ENCODE data around the gene HMX3.

HMX3 gene

DNA sequence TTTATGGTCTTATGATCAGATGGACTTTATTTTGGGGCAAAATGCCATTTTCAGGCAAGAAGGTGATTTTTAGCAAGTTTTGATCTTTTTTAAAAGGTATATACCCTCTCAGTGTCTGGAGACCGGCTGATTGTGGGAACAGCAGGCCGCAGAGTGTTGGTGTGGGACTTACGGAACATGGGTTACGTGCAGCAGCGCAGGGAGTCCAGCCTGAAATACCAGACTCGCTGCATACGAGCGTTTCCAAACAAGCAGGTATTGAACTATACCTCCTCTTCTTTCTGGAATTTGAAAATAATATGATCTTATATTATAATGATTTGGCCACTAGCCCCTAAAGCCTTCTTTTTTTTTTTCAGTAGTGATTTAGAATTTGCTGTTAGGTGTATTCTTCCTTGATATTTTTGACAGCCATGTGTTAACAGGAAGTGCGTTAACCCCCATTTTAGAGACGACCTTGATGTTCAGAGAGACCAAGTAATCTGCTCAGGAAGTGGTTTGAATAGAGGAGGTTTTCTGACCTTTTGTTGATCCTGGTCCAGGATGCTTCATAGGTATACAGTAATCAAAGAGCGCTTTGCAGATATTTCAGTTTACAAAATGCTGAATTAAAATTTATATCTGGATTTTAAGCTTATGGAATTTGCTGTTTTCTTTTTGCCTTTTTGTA, 24.7 kb downstream of the HMX3 start:
- Histone ChIP-seq H3K9ac (ENCODE audit: low read length) (no peak overlapping the region), H3K9me3 (ENCODE audit: insufficient read depth, low read length) (no peaks in the 10 kb centered on the region), H3K4me3 (ENCODE audit: insufficient read depth, low read length, poor library complexity, severe bottlenecking) (no peak overlapping the region), H4K20me1 (ENCODE audit: low read depth, low read length) (peaks cover 84% of the 10 kb centered on the region), H3F3A (ENCODE audit: insufficient read depth) (no peaks in the 10 kb centered on the region; the same call in 1 of the 2 replicates), H2AFZ (ENCODE audit: low read depth, low read length, severe bottlenecking) (no peak overlapping the region), H3K79me2 (ENCODE audit: insufficient read depth, low read length) (peaks cover 93% of the 10 kb centered on the region), H3K36me3 (ENCODE audit: low read length) (peaks cover 96% of the 10 kb centered on the region), H3K27ac (ENCODE audit: low read depth, low read length) (no peak overlapping the region), H3K4me2 (ENCODE audit: low read depth, low read length, poor library complexity, severe bottlenecking) (no peak overlapping the region), H3K9me2 (replicated peaks; ENCODE audit: insufficient read depth, low read length) (no peaks in the 10 kb centered on the region), H3K27me3 (ENCODE audit: low read length) (no peaks in the 10 kb centered on the region)
- TF ChIP-seq, protein P1, sequence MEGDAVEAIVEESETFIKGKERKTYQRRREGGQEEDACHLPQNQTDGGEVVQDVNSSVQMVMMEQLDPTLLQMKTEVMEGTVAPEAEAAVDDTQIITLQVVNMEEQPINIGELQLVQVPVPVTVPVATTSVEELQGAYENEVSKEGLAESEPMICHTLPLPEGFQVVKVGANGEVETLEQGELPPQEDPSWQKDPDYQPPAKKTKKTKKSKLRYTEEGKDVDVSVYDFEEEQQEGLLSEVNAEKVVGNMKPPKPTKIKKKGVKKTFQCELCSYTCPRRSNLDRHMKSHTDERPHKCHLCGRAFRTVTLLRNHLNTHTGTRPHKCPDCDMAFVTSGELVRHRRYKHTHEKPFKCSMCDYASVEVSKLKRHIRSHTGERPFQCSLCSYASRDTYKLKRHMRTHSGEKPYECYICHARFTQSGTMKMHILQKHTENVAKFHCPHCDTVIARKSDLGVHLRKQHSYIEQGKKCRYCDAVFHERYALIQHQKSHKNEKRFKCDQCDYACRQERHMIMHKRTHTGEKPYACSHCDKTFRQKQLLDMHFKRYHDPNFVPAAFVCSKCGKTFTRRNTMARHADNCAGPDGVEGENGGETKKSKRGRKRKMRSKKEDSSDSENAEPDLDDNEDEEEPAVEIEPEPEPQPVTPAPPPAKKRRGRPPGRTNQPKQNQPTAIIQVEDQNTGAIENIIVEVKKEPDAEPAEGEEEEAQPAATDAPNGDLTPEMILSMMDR (IDR thresholded peaks at IDR 0.05; ENCODE audit: insufficient read depth, low read length, poor library complexity, severe bottlenecking), result no peak
- TF ChIP-seq EZH2phosphoT487 (conservative IDR thresholded peaks at IDR 0.05; ENCODE audit: low read length), result no peak

DNA sequence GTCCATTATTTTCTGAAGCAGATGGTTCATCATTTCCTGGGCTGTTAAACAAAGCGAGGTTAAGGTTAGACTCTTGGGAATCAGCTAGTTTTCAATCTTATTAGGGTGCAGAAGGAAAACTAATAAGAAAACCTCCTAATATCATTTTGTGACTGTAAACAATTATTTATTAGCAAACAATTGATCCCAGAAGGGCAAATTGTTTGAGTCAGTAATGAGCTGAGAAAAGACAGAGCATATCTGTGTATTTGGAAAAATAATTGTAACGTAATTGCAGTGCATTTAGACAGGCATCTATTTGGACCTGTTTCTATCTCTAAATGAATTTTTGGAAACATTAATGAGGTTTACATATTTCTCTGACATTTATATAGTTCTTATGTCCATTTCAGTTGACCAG, 28.5 kb downstream of the HMX3 start:
- Histone ChIP-seq H3K9me2 (replicated peaks; ENCODE audit: insufficient read depth, low read length) (no peaks in the 10 kb centered on the region), H3K9me3 (ENCODE audit: insufficient read depth, low read length) (no peaks in the 10 kb centered on the region), H3K36me3 (ENCODE audit: low read length) (peaks cover 82% of the 10 kb centered on the region), H3K79me2 (ENCODE audit: insufficient read depth, low read length) (peaks cover 77% of the 10 kb centered on the region), H3K4me3 (ENCODE audit: insufficient read depth, low read length, poor library complexity, severe bottlenecking) (no peak overlapping the region), H2AFZ (ENCODE audit: low read depth, low read length, severe bottlenecking) (no peak overlapping the region), H3K27ac (ENCODE audit: low read depth, low read length) (no peak overlapping the region), H3K9ac (ENCODE audit: low read length) (no peak overlapping the region), H4K20me1 (ENCODE audit: low read depth, low read length) (peaks cover 45% of the 10 kb centered on the region), H3K4me2 (ENCODE audit: low read depth, low read length, poor library complexity, severe bottlenecking) (no peak overlapping the region), H3K27me3 (ENCODE audit: low read length) (no peaks in the 10 kb centered on the region), H3F3A (ENCODE audit: insufficient read depth) (no peaks in the 10 kb centered on the region; the same call in 1 of the 2 replicates)
- no peak for TF ChIP-seq EZH2phosphoT487 (conservative IDR thresholded peaks at IDR 0.05; ENCODE audit: low read length)
- TF ChIP-seq, protein P1 (IDR thresholded peaks at IDR 0.05; ENCODE audit: insufficient read depth, low read length, poor library complexity, severe bottlenecking), result no peak

DNA sequence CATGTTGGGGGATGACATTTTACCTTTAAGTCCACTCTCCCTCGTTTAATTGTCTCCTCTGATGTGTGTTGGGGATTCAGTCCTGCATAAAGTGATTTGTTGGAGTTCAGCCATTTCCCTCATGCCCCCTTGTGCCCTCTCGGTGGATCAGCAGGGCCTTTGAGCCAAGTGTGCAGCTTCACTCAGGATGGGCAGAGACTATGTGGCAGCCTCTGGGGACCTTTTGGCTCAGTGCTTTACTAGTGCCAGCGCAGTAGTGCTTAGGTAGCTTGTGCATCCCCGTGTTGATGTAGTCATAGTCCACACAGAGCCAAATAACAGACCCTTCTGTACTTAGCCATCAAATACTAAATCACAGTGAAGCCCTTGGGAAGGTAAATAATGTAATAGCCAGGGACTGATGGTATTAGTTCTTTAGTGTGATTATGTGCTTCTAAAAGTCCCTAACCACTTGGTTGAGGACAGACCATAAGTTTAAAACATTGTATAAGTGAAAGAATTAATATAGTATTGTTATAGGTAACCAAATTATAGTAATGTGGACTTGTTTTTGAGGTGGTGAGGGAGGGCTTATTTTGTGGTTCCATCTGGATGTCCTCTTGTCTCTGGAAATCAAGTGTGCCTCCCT, 29.8 kb downstream of the HMX3 start:
- no peaks in the 10 kb centered on the region for H3K9me2 ChIP-seq (replicated peaks; ENCODE audit: insufficient read depth, low read length)
- H3K27ac ChIP-seq (ENCODE audit: low read depth, low read length), result no peak overlapping the region
- H3K27me3 ChIP-seq (ENCODE audit: low read length), result no peaks in the 10 kb centered on the region
- H3K9ac ChIP-seq (ENCODE audit: low read length), result no peak overlapping the region
- H3K4me2 ChIP-seq (ENCODE audit: low read depth, low read length, poor library complexity, severe bottlenecking), result no peak overlapping the region
- H3K4me3 ChIP-seq (ENCODE audit: insufficient read depth, low read length, poor library complexity, severe bottlenecking), result no peak overlapping the region
- H4K20me1 ChIP-seq (ENCODE audit: low read depth, low read length), result peaks cover 34% of the 10 kb centered on the region; the same call in 1 of the 2 replicates
- peaks cover 64% of the 10 kb centered on the region for H3K79me2 ChIP-seq (ENCODE audit: insufficient read depth, low read length)
- peaks cover 70% of the 10 kb centered on the region for H3K36me3 ChIP-seq (ENCODE audit: low read length)
- TF ChIP-seq EZH2phosphoT487 (conservative IDR thresholded peaks at IDR 0.05; ENCODE audit: low read length), result no peak
- TF ChIP-seq, protein P1 (IDR thresholded peaks at IDR 0.05; ENCODE audit: insufficient read depth, low read length, poor library complexity, severe bottlenecking), result no peak
- no peak overlapping the region for H2AFZ ChIP-seq (ENCODE audit: low read depth, low read length, severe bottlenecking)
- no peaks in the 10 kb centered on the region for H3K9me3 ChIP-seq (ENCODE audit: insufficient read depth, low read length)
- H3F3A ChIP-seq (ENCODE audit: insufficient read depth), result no peaks in the 10 kb centered on the region
